Activated CD8-positive, alpha-beta memory T cell treated with anti-CD3 and anti-CD28 coated beads, Interleukin-2, amount 50 U/mL, for 1 hour (primary cell): Measurements from ENCODE around the gene RBPJ.

Source experiments
- DNase-seq: peaks from one replicate; pipeline ENCODE4 v3.0.0-alpha.2; 2020; ENCODE audit errors: extremely low read depth

Gene RBPJ

DNA sequence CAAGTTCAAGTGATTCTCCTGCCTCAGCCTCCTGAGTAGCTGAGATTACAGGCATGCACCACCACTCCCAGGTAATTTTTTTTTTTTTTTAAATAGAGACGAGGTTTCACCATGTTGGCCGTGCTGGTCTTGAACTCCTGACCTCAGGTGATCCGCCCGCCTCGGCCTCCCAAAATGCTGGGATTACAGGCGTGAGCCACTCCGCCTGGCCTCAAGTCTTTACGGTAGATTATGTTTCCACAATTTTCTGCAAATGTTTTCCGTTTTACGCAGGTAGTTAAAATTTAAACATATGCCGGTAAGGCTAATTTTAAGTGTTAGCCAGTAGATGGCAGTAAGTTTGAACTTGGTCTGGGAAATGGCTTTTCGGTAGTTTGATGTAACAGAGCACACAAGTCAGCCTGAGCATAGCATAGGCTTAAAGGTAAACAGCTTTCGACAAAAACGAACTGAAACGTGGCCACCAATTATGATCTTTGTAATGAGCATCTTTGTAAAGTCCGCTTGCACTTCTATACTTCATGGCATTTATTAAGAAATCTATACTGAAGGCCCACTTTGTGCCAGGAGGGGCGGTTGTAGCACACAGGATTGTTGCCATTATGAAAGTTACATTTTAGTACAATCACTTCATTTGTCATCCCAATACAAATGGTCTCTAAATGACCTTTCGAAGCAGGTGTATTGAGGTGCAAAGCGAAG, 138.4 kb downstream of the RBPJ start:
- no peak for DNase-seq

GRCh38 chr4:26459756-26460530, 139.1 kb downstream of the RBPJ start:
- DNase-seq: no peak

DNA sequence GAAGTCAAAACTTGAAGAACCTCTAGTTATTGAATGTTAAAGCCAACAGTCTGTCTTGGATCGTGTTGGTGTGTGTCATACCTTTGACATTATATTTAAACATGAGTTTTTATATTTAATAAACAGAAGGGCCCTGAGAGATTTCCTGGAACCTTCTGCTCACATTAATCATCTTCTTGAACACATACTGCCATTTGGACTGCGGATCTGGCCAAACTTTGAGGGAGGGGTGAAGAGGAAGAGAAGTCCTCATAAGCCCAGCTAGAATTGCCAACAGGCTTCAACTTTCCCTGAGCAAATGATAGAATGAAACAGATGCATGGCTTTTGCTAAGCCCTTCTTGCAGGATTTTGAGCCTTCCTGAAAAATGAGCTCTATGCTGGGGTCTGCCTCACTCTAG, 142.1 kb downstream of the RBPJ start:
- no peak for DNase-seq

DNA sequence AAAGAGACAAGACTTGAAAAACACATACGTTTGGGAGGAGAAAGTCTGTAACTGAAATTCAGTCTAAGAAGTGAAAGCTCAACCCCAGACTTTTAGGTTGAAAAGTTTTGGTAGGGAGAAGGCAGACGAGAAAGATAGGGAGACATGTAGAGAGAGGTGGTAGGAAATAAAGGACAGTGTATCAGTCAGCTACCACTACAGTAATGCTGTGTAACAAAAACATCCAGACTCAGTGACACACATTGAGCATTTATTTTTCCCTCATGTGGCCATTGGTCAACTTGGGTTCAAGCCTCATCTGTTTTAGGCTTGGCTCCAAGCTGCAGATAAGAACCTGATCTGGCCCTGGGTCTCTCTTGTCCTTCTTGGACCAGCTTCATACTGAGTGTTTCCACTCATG, 142.6 kb downstream of the RBPJ start:
- DNase-seq: no peak

GRCh38 chr4:26464420-26465095, 143.7 kb downstream of the RBPJ start:
- DNase-seq: no peak

DNA sequence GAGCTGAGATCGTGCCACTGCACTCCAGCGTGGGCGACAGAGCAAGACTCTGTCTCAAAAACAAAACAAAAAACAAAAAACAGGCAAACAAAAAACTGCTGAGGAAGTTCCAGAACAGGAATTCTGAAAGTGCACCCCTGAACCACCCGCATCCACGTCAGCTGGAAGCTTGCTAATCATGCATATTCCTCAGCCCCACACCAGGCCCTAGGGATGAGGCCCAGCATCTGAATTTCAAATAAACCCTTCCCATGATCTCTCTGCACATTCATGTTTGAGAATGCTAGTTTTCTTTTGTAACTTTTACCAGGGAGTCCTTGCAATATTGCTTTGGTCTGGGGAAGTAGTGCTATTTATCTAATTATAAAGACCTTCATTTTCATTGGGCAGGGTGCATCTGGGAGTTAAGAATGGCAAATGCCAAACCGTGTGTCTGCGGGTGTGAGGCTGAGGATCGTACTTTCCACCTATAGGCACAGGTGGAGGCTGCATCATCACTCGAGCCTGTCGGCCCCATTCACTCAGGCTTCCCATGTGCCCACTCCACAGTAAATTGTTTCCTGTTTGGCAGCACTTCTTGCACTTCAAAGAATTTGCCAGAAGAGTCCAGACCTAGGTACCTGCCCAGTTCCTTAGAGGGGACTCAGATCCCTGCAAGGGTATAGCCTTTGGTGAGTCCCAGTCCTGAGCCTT, 145.9 kb downstream of the RBPJ start:
- DNase-seq: no peak

- DNase-seq: no peak
Measured at GRCh38 chr4:26467724-26468123, 146.9 kb downstream of the RBPJ start.

- DNase-seq: no peak
Measured at GRCh38 chr4:26468283-26468949, 147.6 kb downstream of the RBPJ start.

GRCh38 chr4:26468977-26469376, 148.2 kb downstream of the RBPJ start:
- DNase-seq: no peak

- no peak for DNase-seq
Measured at GRCh38 chr4:26471890-26472289, 151.1 kb downstream of the RBPJ start.

- no peak for DNase-seq
Measured at GRCh38 chr4:26473893-26474292, 153.1 kb downstream of the RBPJ start.

DNA sequence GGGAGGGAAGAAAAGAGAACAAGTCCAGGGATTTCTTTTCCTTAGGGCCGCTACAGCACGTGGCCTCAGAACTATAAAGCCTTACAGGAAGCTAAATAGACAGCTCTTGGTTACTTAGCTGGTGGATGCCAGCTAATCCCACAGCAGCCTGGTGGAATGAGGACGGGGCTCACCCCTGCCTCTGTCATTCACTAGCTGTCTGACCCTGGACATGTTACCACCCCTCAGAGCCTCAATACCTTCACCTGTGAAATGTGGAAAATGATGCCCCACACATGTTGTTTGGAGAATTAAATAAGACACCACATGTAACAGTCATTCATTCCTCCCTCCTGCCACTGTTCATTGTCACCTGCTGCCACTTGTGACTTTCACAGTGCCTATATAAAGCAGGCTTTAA, 153.7 kb downstream of the RBPJ start:
- DNase-seq: no peak

DNA sequence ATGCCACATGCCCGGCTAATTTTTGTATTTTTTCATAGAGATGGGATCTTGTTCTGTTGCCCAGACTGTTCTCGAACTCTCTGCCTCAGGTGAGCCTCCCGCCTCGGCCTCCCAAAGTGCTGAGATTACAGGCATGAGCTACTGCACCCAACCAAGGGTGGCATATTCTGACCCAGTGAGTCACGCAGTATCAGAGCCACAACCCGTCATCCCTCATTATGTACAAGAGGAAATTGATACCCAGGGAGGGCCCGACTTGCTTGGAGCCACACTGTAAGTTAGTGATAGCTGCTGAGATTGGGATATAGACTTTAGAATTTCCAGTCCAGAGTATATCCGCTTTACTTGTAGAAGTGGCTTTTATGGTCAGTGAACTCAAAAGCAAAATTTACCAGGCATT, 154.9 kb downstream of the RBPJ start:
- DNase-seq: no peak

DNA sequence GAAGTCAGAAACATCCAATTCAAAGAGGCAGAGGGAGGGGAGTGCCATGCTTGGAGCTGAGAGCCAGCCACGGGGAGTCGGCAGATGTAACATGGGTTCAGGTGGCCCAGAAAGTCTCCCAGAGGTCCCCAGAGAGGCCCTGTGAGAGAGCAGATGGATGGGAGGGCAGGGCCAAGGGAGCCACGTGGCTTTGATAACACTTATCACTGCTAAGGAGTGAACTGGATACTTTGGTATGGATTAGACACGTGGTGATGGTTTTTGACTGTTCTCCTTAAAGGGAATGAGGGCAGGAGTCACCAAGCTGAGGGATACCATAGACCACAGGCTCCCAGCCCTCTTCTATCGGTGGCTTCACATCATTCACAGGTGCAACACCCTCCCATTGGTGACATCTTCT, 155.7 kb downstream of the RBPJ start:
- no peak for DNase-seq

GRCh38 chr4:26478330-26478729, 157.5 kb downstream of the RBPJ start:
- DNase-seq: no peak

- no peak for DNase-seq
Measured at GRCh38 chr4:26482508-26483462, 162.0 kb downstream of the RBPJ start.

DNA sequence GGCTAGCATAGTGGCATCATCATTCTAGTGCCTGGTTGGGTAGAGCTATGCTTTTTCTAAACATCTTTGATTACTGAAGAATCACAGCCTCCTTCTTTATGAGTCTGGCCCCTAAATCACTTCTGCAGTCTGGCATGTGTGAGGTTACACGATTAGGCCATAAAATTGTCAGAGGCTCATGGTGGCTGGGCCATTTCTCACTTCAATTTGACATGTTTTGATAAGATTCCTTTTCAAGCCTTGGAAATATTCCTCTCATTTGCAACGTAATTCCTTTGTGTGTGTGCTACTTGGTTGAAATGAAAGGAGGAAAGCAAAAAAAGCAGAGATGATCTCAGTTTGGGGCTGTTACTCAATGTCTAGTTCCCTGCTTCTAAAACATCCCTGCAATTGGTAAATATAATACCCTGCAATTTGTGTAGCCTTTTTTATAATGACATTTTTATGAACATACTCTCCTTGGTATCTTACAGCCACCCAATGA, 163.3 kb downstream of the RBPJ start:
- DNase-seq: no peak

- DNase-seq: no peak
Measured at GRCh38 chr4:26484516-26484915, 163.7 kb downstream of the RBPJ start.
